ENCODE measurements around the gene NKIRAS2. TPM values are rescaled to one million over a fixed set of nuclear protein-coding genes. Genes with fewer than 3 reads are reported as not detected.

The NKIRAS2 gene
- total and polyA plus RNA-seq, 4 experiments from 2014 or later: 19.7 to 28.8 (median 20.8) TPM

DNA sequence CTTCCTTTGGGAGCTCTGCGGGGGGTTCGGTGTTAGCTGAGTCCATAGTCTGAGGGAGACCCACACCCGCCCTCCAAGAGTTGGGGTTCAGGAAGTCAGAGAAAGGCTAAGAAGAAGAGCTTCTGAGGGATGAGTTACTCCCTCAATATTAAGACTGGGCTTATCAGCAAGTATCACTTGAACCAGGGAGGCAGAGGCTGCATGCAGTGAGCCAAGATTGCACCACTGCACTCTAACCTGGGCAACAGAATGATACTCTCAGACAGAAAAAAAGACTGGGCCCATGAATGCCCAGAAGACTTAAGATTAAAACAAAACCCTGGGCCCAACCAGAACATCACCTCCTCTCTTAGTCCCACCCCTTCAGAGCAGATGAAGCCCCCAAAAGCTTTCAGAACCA lies 6.0 kb downstream of the NKIRAS2 start:
- Mint-ChIP-seq H3K27me3 (peaks cover 2 to 3% of the 10 kb centered on the region in 2 donors), H3K27ac (peak overlapping the region in 1 of 7 donors; percentile 21)

DNA sequence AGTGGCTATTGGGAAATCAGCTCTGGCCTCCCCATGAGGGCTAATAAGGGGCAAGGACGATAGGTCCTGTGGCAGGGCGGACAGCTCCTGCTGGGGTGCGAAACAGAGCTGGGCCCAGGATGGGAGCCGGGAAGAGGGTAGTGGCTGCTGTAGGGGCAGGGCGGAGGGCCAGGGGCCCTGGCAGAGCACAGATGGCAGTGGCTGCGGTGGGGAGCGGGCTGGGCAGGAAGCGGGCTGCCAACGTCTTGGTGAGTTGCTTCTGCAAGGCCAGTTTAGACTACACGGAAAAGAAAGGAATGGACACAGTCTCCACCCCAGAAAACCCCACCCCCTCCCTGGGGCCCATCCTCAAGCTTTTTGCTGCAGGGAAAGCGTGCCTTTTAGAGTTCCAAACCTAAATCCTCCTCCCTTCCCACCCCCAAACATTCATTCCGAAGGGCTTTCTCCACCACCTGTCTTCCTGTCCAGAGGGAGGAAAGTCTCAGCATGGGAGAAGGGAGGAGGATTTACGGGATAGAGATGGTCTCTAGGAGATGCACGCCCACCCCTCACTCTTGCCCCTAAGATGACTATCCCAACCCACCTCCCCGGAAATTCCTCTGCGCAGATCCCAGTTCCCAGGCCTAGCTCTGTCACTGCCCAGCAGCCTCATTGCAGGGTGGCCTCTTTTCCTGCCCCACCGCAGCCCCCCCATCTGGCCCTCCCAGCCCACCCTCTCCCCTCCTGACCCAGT lies 7.1 kb downstream of the NKIRAS2 start:
- intact Hi-C loops (cut with micrococcal nuclease): loop anchor here (5.0 kb wide), 1 partner anchor 155 kb away; the partner anchor contains the start of gene KCNH4
- Mint-ChIP-seq H3K27ac (no peak overlapping the region), H3K27me3 (peaks cover 2 to 3% of the 10 kb centered on the region in 2 donors), H3K4me3 (no peak overlapping the region), H3K36me3 (peaks cover 4 to 26% of the 10 kb centered on the region in 2 donors), H3K4me1 (peaks cover 5 to 9% (median 6%) of the 10 kb centered on the region in 4 donors), H3K9me3 (no peaks in the 10 kb centered on the region)
- CTCF ChIA-PET (ENCODE audit: partially characterized antibody): interaction anchor here (1.1 to 5.4 kb wide), 9 partner anchors 8 to 93 kb away, joined by 3 to 43 read pairs (median 8); partner anchors contain the start of genes CNP, DHX58 and DNAJC7
- H3K4me1 ChIP-seq (ENCODE audit: insufficient read depth, low read length): peaks cover 6% of the 10 kb centered on the region
- POLR2A ChIA-PET (ENCODE audit: partially characterized antibody): interaction anchor here (0.6 to 1.5 kb wide), 3 partner anchors 9 to 172 kb away, joined by 3 to 5 read pairs (median 4); partner anchors contain the start of gene DNAJC7
- no peaks in the 10 kb centered on the region for H3K27me3 ChIP-seq (ENCODE audit: insufficient read depth, low read length)
- no peak overlapping the region for H3K4me3 ChIP-seq (ENCODE audit: low read length in 2 of 2)
- no peaks in the 10 kb centered on the region for H3K9me3 ChIP-seq (ENCODE audit: control insufficient read depth in 1 of 2, low read length in 2 of 2)
- H3K27ac ChIP-seq (ENCODE audit: low read depth, low read length): no peak overlapping the region
- DNase-seq: peak in 1 of 5 donors; percentile 6
- H3K36me3 ChIP-seq (ENCODE audit: insufficient read depth, low read length): peaks cover 17% of the 10 kb centered on the region

More for the DNA sequence above, 6.0 kb downstream of the NKIRAS2 start:
- H3K9me3 Mint-ChIP-seq: no peaks in the 10 kb centered on the region
- Histone ChIP-seq H3K4me1 (ENCODE audit: insufficient read depth, low read length) (peaks cover 14% of the 10 kb centered on the region), H3K9me3 (ENCODE audit: control insufficient read depth in 1 of 2, low read length in 2 of 2) (no peaks in the 10 kb centered on the region), H3K4me3 (ENCODE audit: low read length in 2 of 2) (no peak overlapping the region), H3K36me3 (ENCODE audit: insufficient read depth, low read length) (peaks cover 17% of the 10 kb centered on the region), H3K27me3 (ENCODE audit: insufficient read depth, low read length) (no peaks in the 10 kb centered on the region), H3K27ac (ENCODE audit: low read depth, low read length) (no peak overlapping the region)
- no peak overlapping the region for H3K4me3 Mint-ChIP-seq
- peaks cover 10 to 18% (median 13%) of the 10 kb centered on the region in 4 donors for H3K4me1 Mint-ChIP-seq
- DNase-seq: no peak
- ChIA-PET POLR2A (ENCODE audit: partially characterized antibody) (interaction anchor here (1.0 to 1.8 kb wide), 5 partner anchors 9 to 363 kb away, joined by 3 to 5 read pairs (median 4); partner anchors contain the start of genes DHX58 and DNAJC7), CTCF (ENCODE audit: partially characterized antibody) (interaction anchor here (0.6 to 5.4 kb wide), 25 partner anchors 9 to 168 kb away, joined by 3 to 43 read pairs (median 5); partner anchors contain the start of genes CNP, DHX58, DNAJC7 and GHDC)
- intact Hi-C loops (cut with micrococcal nuclease): loop anchor here (1.0 to 5.0 kb wide), 3 partner anchors 37 to 156 kb away; partner anchors contain the start of gene KCNH4
- peaks cover 4 to 28% of the 10 kb centered on the region in 2 donors for H3K36me3 Mint-ChIP-seq

DNA sequence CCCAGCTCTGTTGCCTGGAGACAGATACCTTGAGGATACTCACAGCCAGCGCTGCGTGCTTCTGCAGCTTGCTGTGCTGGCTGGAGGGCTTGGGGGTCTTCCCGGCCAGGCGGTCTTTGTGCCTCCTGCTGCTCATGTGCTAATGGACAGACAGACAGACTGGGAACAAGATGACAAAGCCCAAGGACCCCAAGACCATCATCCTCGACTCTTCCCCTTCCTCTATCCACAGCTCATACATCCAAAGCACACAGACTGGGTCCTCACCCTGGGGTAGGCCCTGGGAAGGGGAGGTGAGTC lies 7.7 kb downstream of the NKIRAS2 start:
- intact Hi-C loops (cut with micrococcal nuclease): loop anchor here (5.0 kb wide), 1 partner anchor 155 kb away; the partner anchor contains the start of gene KCNH4

DNA sequence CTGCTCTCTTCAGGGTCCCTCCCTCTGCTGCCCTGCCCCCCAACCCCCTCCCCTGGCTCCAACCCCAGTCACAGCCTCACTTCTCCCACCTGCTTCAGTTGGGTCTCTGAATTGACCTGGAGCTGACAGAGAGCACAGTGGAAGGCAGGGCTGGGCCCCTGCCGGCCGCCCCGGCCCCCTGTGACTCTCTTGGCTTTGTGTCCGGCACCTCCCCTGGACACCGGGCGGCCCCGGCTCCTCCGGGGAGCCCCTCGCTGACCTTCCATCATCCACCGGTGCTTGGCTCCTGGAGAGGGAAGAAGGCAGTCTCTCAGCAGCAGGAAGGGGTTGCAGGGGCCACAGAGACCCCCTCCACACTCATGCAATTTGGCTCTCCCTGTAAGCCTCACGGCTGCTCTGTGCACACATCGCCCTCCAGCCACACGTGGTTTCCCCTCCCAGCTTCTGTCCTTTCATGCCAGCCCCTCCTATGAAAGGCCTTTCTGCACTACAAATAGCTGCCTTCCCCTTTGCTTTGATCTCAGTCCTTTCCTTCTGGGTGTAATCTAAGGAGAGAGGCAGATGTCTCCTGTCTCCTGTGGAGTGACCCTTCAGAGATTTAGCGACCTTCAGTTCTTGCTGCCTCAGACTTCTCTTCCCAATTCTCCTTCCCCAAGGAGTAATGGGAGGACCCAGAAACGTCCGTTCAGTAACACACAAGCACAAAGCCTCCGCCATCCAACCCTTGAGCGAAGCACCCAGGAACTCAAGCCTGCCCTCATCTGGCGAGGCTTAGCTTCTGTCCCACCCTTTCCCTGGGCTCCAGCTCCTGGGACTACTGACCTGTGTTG lies 8.3 kb downstream of the NKIRAS2 start:
- ChIA-PET CTCF (ENCODE audit: partially characterized antibody) (interaction anchor here (1.1 to 2.2 kb wide), 4 partner anchors 8 to 75 kb away, joined by 3 to 6 read pairs (median 4); partner anchors contain the start of genes DNAJC7 and NKIRAS2), POLR2A (ENCODE audit: partially characterized antibody) (interaction anchor here (1.5 kb wide), 1 partner anchor 11 kb away, joined by 5 read pairs; the partner anchor contains the start of gene DNAJC7)
- Mint-ChIP-seq H3K9me3 (no peaks in the 10 kb centered on the region), H3K27ac (no peak overlapping the region), H3K4me3 (no peak overlapping the region), H3K27me3 (peaks cover 2 to 3% of the 10 kb centered on the region in 2 donors), H3K4me1 (peaks cover 3 to 6% (median 5%) of the 10 kb centered on the region in 4 donors), H3K36me3 (peaks cover 4 to 19% of the 10 kb centered on the region in 2 donors)
- no peaks in the 10 kb centered on the region for H3K9me3 ChIP-seq (ENCODE audit: control insufficient read depth in 1 of 2, low read length in 2 of 2)
- H3K36me3 ChIP-seq (ENCODE audit: insufficient read depth, low read length): peaks cover 12% of the 10 kb centered on the region
- no peak overlapping the region for H3K4me3 ChIP-seq (ENCODE audit: low read length in 2 of 2)
- no peak overlapping the region for H3K27ac ChIP-seq (ENCODE audit: low read depth, low read length)
- DNase-seq: no peak
- H3K4me1 ChIP-seq (ENCODE audit: insufficient read depth, low read length): peaks cover 6% of the 10 kb centered on the region
- intact Hi-C loops (cut with micrococcal nuclease): loop anchor here (5.0 kb wide), 1 partner anchor 154 kb away; the partner anchor contains the start of gene KCNH4
- no peaks in the 10 kb centered on the region for H3K27me3 ChIP-seq (ENCODE audit: insufficient read depth, low read length)

More for the DNA sequence above, 7.7 kb downstream of the NKIRAS2 start:
- H3K36me3 Mint-ChIP-seq: peaks cover 4 to 22% of the 10 kb centered on the region in 2 donors
- DNase-seq: no peak
- H3K9me3 ChIP-seq (ENCODE audit: control insufficient read depth in 1 of 2, low read length in 2 of 2): no peaks in the 10 kb centered on the region
- no peak overlapping the region for H3K27ac Mint-ChIP-seq
- H3K27me3 Mint-ChIP-seq: peaks cover 2 to 3% of the 10 kb centered on the region in 2 donors
- H3K4me3 Mint-ChIP-seq: no peak overlapping the region
- peaks cover 13% of the 10 kb centered on the region for H3K36me3 ChIP-seq (ENCODE audit: insufficient read depth, low read length)
- CTCF ChIA-PET (ENCODE audit: partially characterized antibody): interaction anchor here (1.3 to 5.4 kb wide), 3 partner anchors 10 to 89 kb away, joined by 5 to 43 read pairs (median 19); partner anchors contain the start of genes DHX58 and DNAJC7
- no peaks in the 10 kb centered on the region for H3K9me3 Mint-ChIP-seq
- POLR2A ChIA-PET (ENCODE audit: partially characterized antibody): interaction anchor here (0.6 to 1.5 kb wide), 2 partner anchors 10 to 172 kb away, joined by 4 to 5 read pairs; partner anchors contain the start of gene DNAJC7
- no peak overlapping the region for H3K4me3 ChIP-seq (ENCODE audit: low read length in 2 of 2)
- H3K27ac ChIP-seq (ENCODE audit: low read depth, low read length): no peak overlapping the region
- H3K4me1 ChIP-seq (ENCODE audit: insufficient read depth, low read length): peaks cover 6% of the 10 kb centered on the region
- peaks cover 3 to 6% (median 5%) of the 10 kb centered on the region in 4 donors for H3K4me1 Mint-ChIP-seq
- H3K27me3 ChIP-seq (ENCODE audit: insufficient read depth, low read length): no peaks in the 10 kb centered on the region

DNA sequence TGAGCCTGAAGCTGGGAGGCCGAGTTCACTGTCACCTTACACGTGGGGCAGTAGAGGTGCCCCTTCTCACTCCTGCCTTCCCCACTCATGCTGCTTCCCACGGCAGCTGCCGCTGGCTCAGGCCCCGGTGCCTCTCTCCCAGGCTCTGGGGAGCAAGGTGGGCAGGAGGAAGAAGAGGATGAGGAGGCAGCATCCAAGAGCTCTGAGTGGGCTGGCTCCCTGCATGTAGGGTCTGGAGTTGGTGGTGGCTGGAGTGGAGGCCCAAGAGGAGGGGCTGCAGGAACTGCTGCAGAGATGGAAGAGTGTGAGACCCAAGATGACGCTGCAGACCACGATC lies 8.9 kb downstream of the NKIRAS2 start:
- H3K36me3 Mint-ChIP-seq: peaks cover 4 to 13% of the 10 kb centered on the region in 2 donors
- peaks cover 6% of the 10 kb centered on the region for H3K36me3 ChIP-seq (ENCODE audit: insufficient read depth, low read length)
- no peaks in the 10 kb centered on the region for H3K27me3 ChIP-seq (ENCODE audit: insufficient read depth, low read length)
- H3K9me3 Mint-ChIP-seq: no peaks in the 10 kb centered on the region
- H3K4me3 ChIP-seq (ENCODE audit: low read length in 2 of 2): no peak overlapping the region
- H3K4me1 ChIP-seq (ENCODE audit: insufficient read depth, low read length): peaks cover 6% of the 10 kb centered on the region
- ChIA-PET POLR2A (ENCODE audit: partially characterized antibody) (interaction anchor here (1.5 kb wide), 1 partner anchor 11 kb away, joined by 5 read pairs; the partner anchor contains the start of gene DNAJC7), CTCF (ENCODE audit: partially characterized antibody) (interaction anchor here (1.1 to 2.2 kb wide), 4 partner anchors 9 to 74 kb away, joined by 3 to 6 read pairs (median 4); partner anchors contain the start of genes DNAJC7 and NKIRAS2)
- no peak overlapping the region for H3K4me3 Mint-ChIP-seq
- peaks cover 3 to 6% (median 5%) of the 10 kb centered on the region in 4 donors for H3K4me1 Mint-ChIP-seq
- no peak overlapping the region for H3K27ac ChIP-seq (ENCODE audit: low read depth, low read length)
- H3K9me3 ChIP-seq (ENCODE audit: control insufficient read depth in 1 of 2, low read length in 2 of 2): no peaks in the 10 kb centered on the region
- H3K27ac Mint-ChIP-seq: no peak overlapping the region
- peaks cover 2 to 4% of the 10 kb centered on the region in 2 donors for H3K27me3 Mint-ChIP-seq
- DNase-seq: no peak
- intact Hi-C loops (cut with micrococcal nuclease): loop anchor here (5.0 kb wide), 1 partner anchor 154 kb away; the partner anchor contains the start of gene KCNH4

DNA sequence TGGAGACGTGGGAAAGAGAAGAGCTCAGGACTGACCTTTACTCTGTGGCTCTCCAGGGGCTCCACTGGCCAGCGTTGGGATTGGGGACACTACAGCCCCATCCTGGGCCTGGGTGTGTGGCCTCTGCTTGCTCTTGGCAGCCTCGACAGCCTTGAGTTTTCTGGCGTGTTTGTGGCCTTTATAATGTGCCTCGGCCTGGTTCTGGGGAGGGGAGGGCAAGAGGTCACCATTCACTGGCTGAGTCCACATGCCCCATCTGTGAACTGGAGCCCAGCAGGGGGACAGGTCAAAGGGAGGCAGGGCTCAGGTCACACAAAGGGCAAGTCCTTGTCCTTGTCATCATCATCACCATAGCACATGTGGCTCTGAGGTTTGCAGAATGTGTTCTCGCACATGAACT lies 11.7 kb downstream of the NKIRAS2 start:
- Histone ChIP-seq H3K9me3 (ENCODE audit: control insufficient read depth in 1 of 2, low read length in 2 of 2) (no peaks in the 10 kb centered on the region), H3K36me3 (ENCODE audit: insufficient read depth, low read length) (no peaks in the 10 kb centered on the region), H3K27me3 (ENCODE audit: insufficient read depth, low read length) (no peaks in the 10 kb centered on the region), H3K27ac (ENCODE audit: low read depth, low read length) (no peak overlapping the region), H3K4me3 (ENCODE audit: low read length in 2 of 2) (no peak overlapping the region), H3K4me1 (ENCODE audit: insufficient read depth, low read length) (no peaks in the 10 kb centered on the region)
- CTCF ChIA-PET (ENCODE audit: partially characterized antibody): interaction anchor here (0.8 to 2.5 kb wide), 2 partner anchors 12 to 14 kb away, joined by 3 to 9 read pairs; partner anchors contain the start of gene NKIRAS2
- Mint-ChIP-seq H3K27ac (no peak overlapping the region), H3K27me3 (peaks cover 2 to 9% of the 10 kb centered on the region in 2 donors), H3K36me3 (no peaks in the 10 kb centered on the region), H3K4me1 (peaks cover 0 to 2% (median 0%) of the 10 kb centered on the region in 4 donors), H3K4me3 (no peak overlapping the region), H3K9me3 (no peaks in the 10 kb centered on the region)
- intact Hi-C loops (cut with micrococcal nuclease): no loop called here
- POLR2A ChIA-PET (ENCODE audit: partially characterized antibody): no interaction called here
- no peak for DNase-seq

Measured in CD4-positive, alpha-beta memory T cell (primary cell).